NB4 (cell line): ENCODE results near the gene RFX6.

Experiments used
- DNase-seq: peaks from one replicate; pipeline ENCODE4 v3.0.0; 2010; ENCODE audit warnings: low read depth
- H3K4me3 ChIP-seq: one replicate; pipeline ENCODE4 v1.5.1; 2011; ENCODE audit warnings: mild to moderate bottlenecking, low read depth, low read length, moderate library complexity
- MAX ChIP-seq: IDR thresholded peaks from 2 replicates; pipeline ENCODE4 v1.6.1; 2011; ENCODE audit warnings: low read depth, low read length
- MYC ChIP-seq: IDR thresholded peaks from 2 replicates; pipeline ENCODE4 v1.6.1; 2011; ENCODE audit warnings: low read depth, low read length
- POLR2A ChIP-seq: IDR thresholded peaks from 2 replicates; pipeline ENCODE4 v1.6.1; 2011; ENCODE audit warnings: mild to moderate bottlenecking; ENCODE audit not compliant: insufficient read length; ENCODE audit errors: extremely low read depth
- TF ChIP-seq, protein P1 (sequence below): IDR thresholded peaks from one replicate; pipeline ENCODE4 v1.5.1; 2012; ENCODE audit warnings: low read depth, low read length

RFX6 gene

GRCh38 chr6:116884530-116884929 is 7.5 kb downstream of the RFX6 start:
- H3K4me3 ChIP-seq: no peak overlapping the region
- no peak for TF ChIP-seq MAX
- TF ChIP-seq, protein P1, sequence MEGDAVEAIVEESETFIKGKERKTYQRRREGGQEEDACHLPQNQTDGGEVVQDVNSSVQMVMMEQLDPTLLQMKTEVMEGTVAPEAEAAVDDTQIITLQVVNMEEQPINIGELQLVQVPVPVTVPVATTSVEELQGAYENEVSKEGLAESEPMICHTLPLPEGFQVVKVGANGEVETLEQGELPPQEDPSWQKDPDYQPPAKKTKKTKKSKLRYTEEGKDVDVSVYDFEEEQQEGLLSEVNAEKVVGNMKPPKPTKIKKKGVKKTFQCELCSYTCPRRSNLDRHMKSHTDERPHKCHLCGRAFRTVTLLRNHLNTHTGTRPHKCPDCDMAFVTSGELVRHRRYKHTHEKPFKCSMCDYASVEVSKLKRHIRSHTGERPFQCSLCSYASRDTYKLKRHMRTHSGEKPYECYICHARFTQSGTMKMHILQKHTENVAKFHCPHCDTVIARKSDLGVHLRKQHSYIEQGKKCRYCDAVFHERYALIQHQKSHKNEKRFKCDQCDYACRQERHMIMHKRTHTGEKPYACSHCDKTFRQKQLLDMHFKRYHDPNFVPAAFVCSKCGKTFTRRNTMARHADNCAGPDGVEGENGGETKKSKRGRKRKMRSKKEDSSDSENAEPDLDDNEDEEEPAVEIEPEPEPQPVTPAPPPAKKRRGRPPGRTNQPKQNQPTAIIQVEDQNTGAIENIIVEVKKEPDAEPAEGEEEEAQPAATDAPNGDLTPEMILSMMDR: no peak
- TF ChIP-seq MYC: no peak
- no peak for TF ChIP-seq POLR2A
- DNase-seq: no peak

DNA sequence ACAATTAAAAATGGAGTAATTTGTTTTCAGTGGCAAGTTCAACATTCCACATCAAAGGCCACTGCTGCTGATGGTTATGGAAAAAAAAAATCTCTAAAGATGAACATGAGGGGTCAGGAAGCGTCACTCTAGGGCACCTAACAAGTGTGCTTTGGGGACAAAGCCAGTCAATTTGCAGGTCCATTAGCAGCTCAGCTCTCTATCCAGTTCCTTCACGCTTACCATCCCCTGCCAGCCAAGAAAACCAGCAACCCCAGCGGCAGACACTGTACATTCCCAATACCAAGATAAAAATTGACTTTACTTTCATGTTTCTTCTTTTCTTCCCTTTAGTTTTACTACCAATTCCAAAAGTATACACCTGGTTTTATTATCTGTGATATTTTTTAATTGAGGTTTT is 10.1 kb downstream of the RFX6 start:
- no peak for TF ChIP-seq POLR2A
- no peak for TF ChIP-seq MAX
- TF ChIP-seq MYC: no peak
- TF ChIP-seq, protein P1: no peak
- no peak overlapping the region for H3K4me3 ChIP-seq
- DNase-seq: no peak

- TF ChIP-seq MAX: no peak
- TF ChIP-seq MYC: no peak
- TF ChIP-seq POLR2A: no peak
- TF ChIP-seq, protein P1: no peak
These were observed 10.9 kb downstream of the RFX6 start for GRCh38 chr6:116887894-116888293.

GRCh38 chr6:116888732-116889360 is 11.8 kb downstream of the RFX6 start:
- DNase-seq: no peak
- TF ChIP-seq POLR2A (no peak), MAX (no peak)
- TF ChIP-seq, protein P1: no peak
- H3K4me3 ChIP-seq: no peak overlapping the region

More at GRCh38 chr6:116887894-116888293, 10.9 kb downstream of the RFX6 start:
- no peak for DNase-seq
- H3K4me3 ChIP-seq: no peak overlapping the region

DNA sequence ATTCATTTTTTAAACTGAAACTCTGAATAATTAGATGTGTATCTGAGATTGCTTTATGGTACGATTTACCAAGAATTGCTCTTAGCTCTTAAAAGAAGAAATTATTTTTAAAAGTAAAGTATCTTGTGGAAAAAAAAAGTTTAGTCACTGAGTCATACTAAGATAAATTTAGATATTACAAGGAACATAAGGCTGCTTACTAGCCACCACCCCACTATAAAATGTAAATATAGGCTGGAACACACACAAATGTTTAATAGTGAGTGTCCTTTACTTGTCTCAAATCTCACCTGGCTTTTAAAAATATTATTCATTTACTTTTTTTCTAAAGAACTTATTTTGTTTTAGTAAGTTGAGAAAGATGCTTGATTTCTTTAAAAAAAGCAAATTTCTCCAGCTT is 17.6 kb downstream of the RFX6 start:
- H3K4me3 ChIP-seq: no peak overlapping the region
- DNase-seq: no peak
- TF ChIP-seq MYC (no peak), MAX (no peak), POLR2A (no peak)
- TF ChIP-seq, protein P1: no peak
